Lower lobe of right lung (tissue), 2 donors: ENCODE data around the gene TEK. TPM values are rescaled to one million over a fixed set of nuclear protein-coding genes. Genes with fewer than 3 reads are reported as not detected.

Experiments used
- ATAC-seq, 2 donors: fragments of 200-7000 bp; cut with Tn5 transposase; one replicate each; pipeline ENCODE4 v1.9.1; 2020 to 2022; ENCODE audit warnings: mild to moderate bottlenecking in 2 of 2, moderate library complexity in 2 of 2
- DNase-seq: peaks from one replicate; pipeline ENCODE4 v3.0.0-alpha.2; 2020
- H3K27ac ChIP-seq: fragments of 200-600 bp; one replicate; pipeline ENCODE4 v1.8.0; 2022
- H3K27me3 ChIP-seq: fragments of 200-600 bp; one replicate; pipeline ENCODE4 v1.8.0; 2022; ENCODE audit warnings: low read depth
- H3K36me3 ChIP-seq: fragments of 200-600 bp; one replicate; pipeline ENCODE4 v1.8.0; 2022; ENCODE audit warnings: mild to moderate bottlenecking
- H3K4me1 ChIP-seq: fragments of 200-600 bp; one replicate; pipeline ENCODE4 v1.8.0; 2022
- H3K4me3 ChIP-seq: fragments of 200-600 bp; one replicate; pipeline ENCODE4 v1.8.0; 2022; ENCODE audit warnings: mild to moderate bottlenecking
- H3K9me3 ChIP-seq: fragments of 200-600 bp; one replicate; pipeline ENCODE4 v1.8.0; 2022
- intact Hi-C: fragments of 100-400 bp; cut with DNase I; formaldehyde crosslinking; loops from one replicate; pipeline ENCODE4 v1.11.0; 2022
- total RNA-seq: library from RNA; stranded (reverse); fragmentation: NEBNext Ultra II Directional; extraction: Animal tissue kit (Norgen Biotek cat#: 25700); gene quantifications from one replicate; pipeline ENCODE4 v1.2.1, GENCODE V29; 2021
- TF ChIP-seq, protein P1 (sequence below): fragments of 200-600 bp; IDR thresholded peaks from one replicate; pipeline ENCODE4 v1.8.0; 2022; ENCODE audit warnings: antibody characterized with exemption, mild to moderate bottlenecking
- donor health status: DM: no; HTN: yes; CAD: no; lungs with severe emphysema.

The TEK gene
- total RNA-seq, 1 donor from 2014 or later = 56.3 TPM

DNA sequence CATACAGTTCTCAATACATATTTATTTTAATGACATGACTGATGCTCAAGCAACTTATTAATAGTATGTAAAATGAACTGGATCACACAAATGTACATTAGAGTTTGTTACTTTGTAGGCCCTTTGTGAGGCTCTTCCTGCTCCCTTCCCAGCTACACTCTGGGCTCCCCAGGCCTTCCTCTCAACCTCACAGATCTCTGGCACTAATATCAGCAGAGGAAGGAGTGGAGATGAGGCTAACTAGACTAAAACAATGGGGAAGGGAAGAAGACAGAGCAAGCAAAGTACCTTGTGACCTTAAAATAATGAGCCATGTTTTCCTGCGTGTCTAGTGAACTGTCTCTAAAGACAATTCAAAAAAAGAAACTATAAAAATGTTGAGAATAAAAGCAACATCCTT, 30.3 kb upstream of the TEK start:
- TF ChIP-seq, protein P1, sequence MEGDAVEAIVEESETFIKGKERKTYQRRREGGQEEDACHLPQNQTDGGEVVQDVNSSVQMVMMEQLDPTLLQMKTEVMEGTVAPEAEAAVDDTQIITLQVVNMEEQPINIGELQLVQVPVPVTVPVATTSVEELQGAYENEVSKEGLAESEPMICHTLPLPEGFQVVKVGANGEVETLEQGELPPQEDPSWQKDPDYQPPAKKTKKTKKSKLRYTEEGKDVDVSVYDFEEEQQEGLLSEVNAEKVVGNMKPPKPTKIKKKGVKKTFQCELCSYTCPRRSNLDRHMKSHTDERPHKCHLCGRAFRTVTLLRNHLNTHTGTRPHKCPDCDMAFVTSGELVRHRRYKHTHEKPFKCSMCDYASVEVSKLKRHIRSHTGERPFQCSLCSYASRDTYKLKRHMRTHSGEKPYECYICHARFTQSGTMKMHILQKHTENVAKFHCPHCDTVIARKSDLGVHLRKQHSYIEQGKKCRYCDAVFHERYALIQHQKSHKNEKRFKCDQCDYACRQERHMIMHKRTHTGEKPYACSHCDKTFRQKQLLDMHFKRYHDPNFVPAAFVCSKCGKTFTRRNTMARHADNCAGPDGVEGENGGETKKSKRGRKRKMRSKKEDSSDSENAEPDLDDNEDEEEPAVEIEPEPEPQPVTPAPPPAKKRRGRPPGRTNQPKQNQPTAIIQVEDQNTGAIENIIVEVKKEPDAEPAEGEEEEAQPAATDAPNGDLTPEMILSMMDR = no peak
- Histone ChIP-seq H3K36me3 (no peaks in the 10 kb centered on the region), H3K27me3 (no peaks in the 10 kb centered on the region), H3K9me3 (no peaks in the 10 kb centered on the region), H3K27ac (no peak overlapping the region), H3K4me1 (no peaks in the 10 kb centered on the region), H3K4me3 (no peak overlapping the region)
- ATAC-seq = no peak
- no peak for DNase-seq
- intact Hi-C loops = no loop called here

DNA sequence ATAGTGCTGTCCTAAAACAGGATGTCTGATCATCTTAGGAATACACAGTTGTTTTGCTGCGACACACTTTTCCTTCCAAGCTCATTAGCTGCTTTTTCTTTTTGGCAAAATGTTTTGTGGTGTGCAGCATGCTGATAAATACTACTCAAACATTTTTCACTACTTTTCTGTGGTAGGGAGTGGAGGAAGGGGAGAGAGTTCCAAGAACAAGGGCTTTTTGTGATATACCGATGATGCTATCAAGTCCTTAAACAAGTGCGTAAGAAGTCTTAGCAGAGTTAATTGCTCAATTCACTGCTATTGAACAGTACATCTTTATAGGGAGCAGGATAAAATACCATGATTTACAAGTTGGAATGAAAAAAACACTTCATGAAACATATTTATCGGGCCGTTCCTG, 23.6 kb upstream of the TEK start:
- TF ChIP-seq, protein P1 = no peak
- no peaks in the 10 kb centered on the region for H3K27me3 ChIP-seq
- DNase-seq = no peak
- no peak overlapping the region for H3K4me3 ChIP-seq
- no peaks in the 10 kb centered on the region for H3K9me3 ChIP-seq
- H3K27ac ChIP-seq = no peak overlapping the region
- no peaks in the 10 kb centered on the region for H3K4me1 ChIP-seq
- H3K36me3 ChIP-seq = no peaks in the 10 kb centered on the region
- intact Hi-C loops = no loop called here
- ATAC-seq = no peak

DNA sequence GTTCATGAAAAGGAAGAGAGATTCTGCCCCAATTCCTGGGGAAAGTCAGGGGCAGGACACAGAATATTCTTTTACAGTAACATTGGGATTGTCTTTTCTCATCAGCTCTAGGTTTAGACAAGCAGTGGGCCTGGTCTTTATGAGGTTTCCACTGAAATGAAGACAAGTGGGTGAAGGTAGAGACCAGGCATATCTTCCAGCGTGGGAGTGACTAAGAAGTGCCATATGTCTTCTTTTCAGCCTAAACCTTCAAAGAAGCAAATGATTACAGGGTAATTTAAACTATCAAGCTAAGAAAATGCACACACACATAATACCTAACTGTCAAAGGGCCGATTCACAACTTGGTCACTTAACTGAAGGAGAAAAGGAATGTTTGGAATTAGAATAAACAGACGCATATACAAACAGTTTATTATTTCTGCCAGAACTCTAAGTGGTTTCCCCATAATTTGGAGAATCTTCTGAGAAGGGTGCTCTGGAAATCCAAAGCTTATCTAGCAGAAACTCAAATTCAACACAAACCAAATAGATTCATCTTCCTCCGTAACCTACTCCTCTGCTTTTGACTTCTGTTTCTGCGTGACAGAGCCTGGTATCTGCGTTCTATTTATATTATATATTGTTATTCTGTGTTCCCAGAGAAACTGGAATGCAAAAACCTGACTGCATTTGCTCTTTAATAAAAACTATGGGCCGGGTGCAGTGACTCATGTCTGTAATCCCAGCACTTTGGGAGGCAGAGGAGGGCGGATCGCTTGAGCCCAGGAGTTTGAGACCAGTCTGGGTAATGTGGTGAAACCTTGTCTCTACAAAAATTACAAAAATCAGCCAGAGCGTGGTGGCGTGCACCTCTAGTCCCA, 22.0 kb upstream of the TEK start:
- TF ChIP-seq, protein P1 = no peak
- no peak for DNase-seq
- intact Hi-C loops = no loop called here
- Histone ChIP-seq H3K27me3 (no peaks in the 10 kb centered on the region), H3K4me1 (no peaks in the 10 kb centered on the region), H3K4me3 (no peak overlapping the region), H3K36me3 (no peaks in the 10 kb centered on the region), H3K27ac (no peak overlapping the region), H3K9me3 (no peaks in the 10 kb centered on the region)
- no peak for ATAC-seq

DNA sequence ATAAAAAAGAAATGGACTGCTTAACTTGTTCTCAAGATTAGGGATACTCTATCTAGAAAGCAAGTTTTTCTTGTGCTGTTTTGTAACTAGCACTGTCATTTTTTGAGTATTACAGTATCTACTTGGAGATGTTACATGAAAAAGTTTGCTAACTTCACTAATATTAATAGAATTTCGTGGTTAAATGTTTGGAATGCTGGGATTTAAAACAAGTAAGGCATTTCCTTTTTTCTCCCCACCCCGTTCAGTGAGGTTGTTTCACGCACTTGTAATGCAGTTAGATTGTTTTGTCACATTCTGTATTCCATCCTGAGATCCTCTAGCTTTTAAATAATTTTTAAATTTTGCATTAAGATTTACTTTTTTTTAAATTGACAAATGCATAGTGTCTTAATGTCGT, 20.0 kb upstream of the TEK start:
- H3K27me3 ChIP-seq = no peaks in the 10 kb centered on the region
- TF ChIP-seq, protein P1 = no peak
- ATAC-seq (no peak), DNase-seq (no peak)
- intact Hi-C loops = no loop called here
- H3K4me3 ChIP-seq = no peak overlapping the region
- no peaks in the 10 kb centered on the region for H3K4me1 ChIP-seq
- no peaks in the 10 kb centered on the region for H3K9me3 ChIP-seq
- H3K36me3 ChIP-seq = no peaks in the 10 kb centered on the region
- no peak overlapping the region for H3K27ac ChIP-seq

DNA sequence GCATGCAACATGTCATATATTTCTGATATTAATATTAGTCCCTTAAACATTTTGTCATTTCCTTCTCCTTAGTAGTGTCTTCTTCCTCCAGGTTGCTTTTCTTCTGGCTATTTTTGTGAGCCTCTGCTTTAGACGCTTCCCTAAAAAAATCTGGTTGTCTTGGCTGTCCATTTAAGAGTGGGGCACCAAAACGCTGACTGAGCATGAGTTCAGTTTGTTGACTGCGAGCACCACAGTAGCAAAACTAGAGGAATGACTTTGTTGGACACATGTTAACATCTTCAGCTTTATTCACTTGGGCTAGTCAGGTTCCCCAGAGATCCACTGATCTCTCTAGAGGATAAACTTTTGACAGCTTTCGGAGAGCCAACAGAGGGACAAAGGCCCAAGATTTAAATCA, 19.3 kb upstream of the TEK start:
- intact Hi-C loops = no loop called here
- Histone ChIP-seq H3K27me3 (no peaks in the 10 kb centered on the region), H3K27ac (no peak overlapping the region), H3K4me3 (no peak overlapping the region), H3K9me3 (no peaks in the 10 kb centered on the region), H3K4me1 (no peaks in the 10 kb centered on the region), H3K36me3 (no peaks in the 10 kb centered on the region)
- DNase-seq = no peak
- no peak for ATAC-seq
- TF ChIP-seq, protein P1 = no peak
